Adrenal gland (tissue), 5 donors: ENCODE data around the gene E2F8.

Experiments
- CTCF ChIP-seq, 6 experiments: fragments of 450-650 bp in 4 of 6; fragments of 200-600 bp in 2 of 6; sonication (generic) in 1 of 6; IDR thresholded peaks; 1 replicate in 5 of 6; 2 replicates in 1 of 6; pipeline versions ENCODE4 v1.5.1 to v1.8.0; 2016 to 2021; ENCODE audit warnings: antibody characterized with exemption in 6 of 6, mild to moderate bottlenecking in 2 of 6, moderate library complexity in 1 of 6
- POLR2A ChIP-seq, 2 donors: fragments of 450-650 bp; IDR thresholded peaks; one replicate each; pipeline ENCODE4 v1.6.1; 2017; ENCODE audit warnings: antibody characterized with exemption in 2 of 2, mild to moderate bottlenecking in 2 of 2, moderate library complexity in 1 of 2
- donor health status: DM: no; HTN: no; CAD: no.

GRCh38 chr11:19281041-19281440, 40.3 kb upstream of the E2F8 start:
- TF ChIP-seq POLR2A (IDR thresholded peaks at IDR 0.05), result no peak
- no peak for TF ChIP-seq CTCF (IDR thresholded peaks at IDR 0.05)
